Natural killer cell (primary cell): ENCODE measurements around the gene FAM237A. TPM values are rescaled to one million over a fixed set of nuclear protein-coding genes. Genes with fewer than 3 reads are reported as not detected.
A peak's percentile ranks its signal among the peaks of the same experiment; 100 is the strongest.

Source experiments
- ATAC-seq, 3 donors: fragments of 150-1000 bp in 2 of 3; fragments of 200-7000 bp in 1 of 3; cut with Tn5 transposase; 1 replicate in 1 of 3; 2 replicates in 2 of 3; pipeline ENCODE4 v1.10.0; 2021; ENCODE audit warnings: mild to moderate bottlenecking in 2 of 3, moderate library complexity in 2 of 3
- DNase-seq, 2 donors: peaks; one replicate each; pipeline versions ENCODE4 v3.0.0 to v3.0.0-alpha.2; 2013 to 2021; ENCODE audit warnings: mixed read lengths in 1 of 2
- H3K27ac ChIP-seq: one replicate; pipeline ENCODE4 v1.5.1; 2013; ENCODE audit warnings: mild to moderate bottlenecking, low read length
- H3K27me3 ChIP-seq: one replicate; pipeline ENCODE4 v1.6.1; 2013; ENCODE audit warnings: low read length; ENCODE audit not compliant: control insufficient read depth, insufficient read depth
- H3K36me3 ChIP-seq: one replicate; pipeline ENCODE4 v1.6.1; 2013; ENCODE audit warnings: low read length; ENCODE audit not compliant: control insufficient read depth, insufficient read depth
- H3K4me1 ChIP-seq: one replicate; pipeline ENCODE4 v1.6.1; 2013; ENCODE audit warnings: low read length; ENCODE audit not compliant: control insufficient read depth, insufficient read depth
- H3K4me3 ChIP-seq: one replicate; pipeline ENCODE4 v1.5.1; 2013; ENCODE audit warnings: low read length
- H3K9me3 ChIP-seq: one replicate; pipeline ENCODE4 v1.6.1; 2013; ENCODE audit warnings: low read length; ENCODE audit not compliant: control insufficient read depth, insufficient read depth
- H3K27ac Mint-ChIP-seq, 2 donors: one replicate each; pipeline ENCODE4 v1.8.0; 2022; ENCODE audit warnings: mild to moderate bottlenecking in 2 of 2, mixed read lengths in 2 of 2, moderate library complexity in 1 of 2
- H3K27me3 Mint-ChIP-seq, 2 donors: one replicate each; pipeline ENCODE4 v1.8.0; 2022; ENCODE audit warnings: low read depth in 2 of 2, mixed read lengths in 2 of 2
- H3K36me3 Mint-ChIP-seq: one replicate; pipeline ENCODE4 v1.8.0; 2022; ENCODE audit warnings: mixed read lengths
- H3K4me1 Mint-ChIP-seq, 2 donors: one replicate each; pipeline ENCODE4 v1.8.0; 2022; ENCODE audit warnings: mixed read lengths in 2 of 2
- H3K4me3 Mint-ChIP-seq: one replicate; pipeline ENCODE4 v1.8.0; 2022; ENCODE audit warnings: mild to moderate bottlenecking, moderate library complexity, mixed read lengths
- H3K9me3 Mint-ChIP-seq, 2 donors: one replicate each; pipeline ENCODE4 v1.8.0; 2022; ENCODE audit warnings: mixed read lengths in 2 of 2
- WGBS: methylation state at CpG from one replicate; pipeline ENCODE4 v1.1.7; 2013; ENCODE audit warnings: missing lambda C conversion rate; ENCODE audit not compliant: insufficient coverage; 5-methylcytosine and 5-hydroxymethylcytosine counted together
- intact Hi-C: fragments of 100-400 bp; cut with micrococcal nuclease; formaldehyde crosslinking; loops from one replicate; pipeline ENCODE4 v1.14.2; 2022
- total RNA-seq, 4 donors: library from RNA; stranded (reverse); fragments of 120-200 nt in 1 of 4; gene quantifications; one replicate each; pipeline versions ENCODE4 v1.2.3 to v1.2.4, GENCODE V29; 2013 to 2022
- TF ChIP-seq, protein P1 (sequence below): fragments of 200-600 bp; IDR thresholded peaks from one replicate; pipeline ENCODE4 v1.8.0; 2022; ENCODE audit warnings: antibody characterized with exemption

Gene FAM237A
- not detected for total RNA-seq
- not detected for total RNA-seq (2013)

DNA sequence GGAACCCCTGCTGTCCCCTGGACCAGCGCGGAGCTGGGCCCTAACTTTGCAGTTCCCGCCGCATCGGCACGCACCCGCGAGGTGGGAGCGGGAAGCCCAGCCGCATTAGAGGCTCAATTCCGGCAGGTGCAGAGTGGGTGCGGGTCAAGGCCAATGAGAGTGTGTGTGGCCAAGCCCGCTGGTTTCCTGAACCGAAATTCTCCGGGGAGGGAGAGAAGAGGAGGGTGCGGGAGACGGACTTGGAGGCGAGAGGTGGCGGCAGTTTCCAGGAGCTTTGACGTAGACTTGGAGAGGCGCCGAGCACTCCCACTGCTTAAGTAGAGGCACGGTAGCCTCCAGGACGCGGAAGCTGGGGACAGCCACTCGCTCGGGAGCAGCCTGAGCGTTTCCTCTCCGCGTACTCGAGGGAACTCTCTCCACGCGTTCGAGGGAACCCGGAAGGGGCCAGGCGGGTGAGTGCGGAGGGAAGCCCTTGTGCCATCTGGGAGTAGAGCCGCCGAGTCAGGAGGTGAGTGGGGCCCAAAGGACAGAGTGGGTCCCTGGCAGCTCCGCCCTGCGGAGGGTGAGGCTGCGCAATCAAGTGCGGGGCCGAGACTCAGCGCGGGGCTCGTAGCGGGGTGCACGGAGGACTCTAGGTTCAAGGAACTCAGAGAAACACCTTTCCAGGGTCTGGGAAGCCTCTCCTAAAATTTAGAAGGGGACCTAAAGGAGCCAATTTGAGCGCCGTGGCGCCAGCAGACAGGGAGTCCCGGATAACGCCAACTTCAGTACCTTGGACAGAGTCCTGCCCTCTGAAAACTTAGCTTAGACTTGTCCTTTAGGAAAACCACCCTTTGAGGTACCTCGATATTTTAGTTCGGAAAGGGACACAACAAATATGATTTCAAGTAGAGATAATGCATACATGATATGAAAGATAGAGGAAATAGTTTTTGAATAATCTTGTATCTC is at the start of gene FAM237A:
Gene FAM237A, plus strand, starts transcription at position 413 of the 951 bp plus-strand sequence. CDS start 1,750 bp downstream, outside the sequence.
- 16% methylated on average over 56 of the region's 56 CpGs for WGBS

GRCh38 chr2:206597717-206598218 is 44.5 kb upstream of the FAM237A start:
- no peaks in the 10 kb centered on the region for H3K4me1 Mint-ChIP-seq
- intact Hi-C loops: no loop called here
- TF ChIP-seq, protein P1, sequence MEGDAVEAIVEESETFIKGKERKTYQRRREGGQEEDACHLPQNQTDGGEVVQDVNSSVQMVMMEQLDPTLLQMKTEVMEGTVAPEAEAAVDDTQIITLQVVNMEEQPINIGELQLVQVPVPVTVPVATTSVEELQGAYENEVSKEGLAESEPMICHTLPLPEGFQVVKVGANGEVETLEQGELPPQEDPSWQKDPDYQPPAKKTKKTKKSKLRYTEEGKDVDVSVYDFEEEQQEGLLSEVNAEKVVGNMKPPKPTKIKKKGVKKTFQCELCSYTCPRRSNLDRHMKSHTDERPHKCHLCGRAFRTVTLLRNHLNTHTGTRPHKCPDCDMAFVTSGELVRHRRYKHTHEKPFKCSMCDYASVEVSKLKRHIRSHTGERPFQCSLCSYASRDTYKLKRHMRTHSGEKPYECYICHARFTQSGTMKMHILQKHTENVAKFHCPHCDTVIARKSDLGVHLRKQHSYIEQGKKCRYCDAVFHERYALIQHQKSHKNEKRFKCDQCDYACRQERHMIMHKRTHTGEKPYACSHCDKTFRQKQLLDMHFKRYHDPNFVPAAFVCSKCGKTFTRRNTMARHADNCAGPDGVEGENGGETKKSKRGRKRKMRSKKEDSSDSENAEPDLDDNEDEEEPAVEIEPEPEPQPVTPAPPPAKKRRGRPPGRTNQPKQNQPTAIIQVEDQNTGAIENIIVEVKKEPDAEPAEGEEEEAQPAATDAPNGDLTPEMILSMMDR: no peak
- H3K27me3 Mint-ChIP-seq: peaks cover 0 to 1% of the 10 kb centered on the region in 2 donors
- Histone ChIP-seq H3K27me3 (peaks cover under 1% of the 10 kb centered on the region), H3K27ac (no peak overlapping the region), H3K4me3 (no peak overlapping the region), H3K36me3 (no peaks in the 10 kb centered on the region), H3K9me3 (no peaks in the 10 kb centered on the region), H3K4me1 (no peaks in the 10 kb centered on the region)
- H3K4me3 Mint-ChIP-seq: no peak overlapping the region
- no peak overlapping the region for H3K27ac Mint-ChIP-seq
- WGBS: 90% methylated on average over 1 of the region's 3 CpGs
- DNase-seq (no peak), ATAC-seq (no peak)
- no peaks in the 10 kb centered on the region for H3K9me3 Mint-ChIP-seq
- no peaks in the 10 kb centered on the region for H3K36me3 Mint-ChIP-seq

More for the DNA sequence above, at the start of gene FAM237A:
- Histone ChIP-seq H3K27ac (no peak within 1 kb of the TSS), H3K4me3 (no peak within 1 kb of the TSS), H3K9me3 (no peaks in the 10 kb centered on the region), H3K4me1 (no peaks in the 10 kb centered on the region), H3K27me3 (peaks cover 14% of the 10 kb centered on the region), H3K36me3 (no peaks in the 10 kb centered on the region)
- H3K4me3 Mint-ChIP-seq: no peak within 1 kb of the TSS
- ATAC-seq (no peak), DNase-seq (peak in 1 of 2 donors; percentile 32)
- H3K9me3 Mint-ChIP-seq: no peaks in the 10 kb centered on the region
- no peaks in the 10 kb centered on the region for H3K4me1 Mint-ChIP-seq
- H3K36me3 Mint-ChIP-seq: no peaks in the 10 kb centered on the region
- H3K27ac Mint-ChIP-seq: no peak within 1 kb of the TSS
- H3K27me3 Mint-ChIP-seq: peaks cover 0 to 2% of the 10 kb centered on the region in 2 donors
- intact Hi-C loops: no loop called here
- TF ChIP-seq, protein P1: no peak

DNA sequence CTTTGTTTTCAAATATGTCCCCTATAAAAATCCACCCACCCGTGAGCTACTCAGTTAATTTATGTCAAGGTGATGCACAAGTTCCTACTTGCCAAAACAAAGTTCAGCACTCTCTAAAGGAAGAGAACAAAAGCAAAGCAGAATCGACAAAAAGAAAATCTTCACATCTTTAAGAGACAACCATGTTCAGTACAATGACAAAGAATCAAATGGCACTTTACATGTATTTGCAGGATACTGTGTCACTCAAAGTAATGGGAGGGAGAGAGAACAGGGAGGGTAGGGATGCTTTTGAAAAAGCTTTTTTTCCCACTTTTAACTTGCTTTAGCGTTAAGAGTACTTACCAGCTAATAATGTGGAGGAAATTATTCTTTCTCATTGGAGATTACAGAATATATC is 39.0 kb upstream of the FAM237A start:
- Histone ChIP-seq H3K36me3 (no peaks in the 10 kb centered on the region), H3K4me1 (no peaks in the 10 kb centered on the region), H3K27ac (no peak overlapping the region), H3K9me3 (no peaks in the 10 kb centered on the region), H3K27me3 (peaks cover 2% of the 10 kb centered on the region), H3K4me3 (no peak overlapping the region)
- Mint-ChIP-seq H3K27ac (no peak overlapping the region), H3K4me3 (no peak overlapping the region), H3K27me3 (peaks cover 0 to 6% of the 10 kb centered on the region in 2 donors), H3K9me3 (no peaks in the 10 kb centered on the region), H3K36me3 (no peaks in the 10 kb centered on the region), H3K4me1 (no peaks in the 10 kb centered on the region)
- DNase-seq: no peak
- intact Hi-C loops: no loop called here
- no peak for ATAC-seq
- WGBS: 82% methylated on average over 1 of the region's 3 CpGs
- TF ChIP-seq, protein P1: no peak
